Thyroid gland (tissue), 4 donors: ENCODE results near the gene RAB11FIP4.

Experiments used
- CTCF ChIP-seq, 6 experiments: fragments of 200-600 bp in 3 of 6; fragments of 450-650 bp in 3 of 6; sonication (generic) in 3 of 6; IDR thresholded peaks; one replicate each; pipeline ENCODE4 v1.5.1; 2016 to 2019; ENCODE audit warnings: antibody characterized with exemption in 6 of 6, mild to moderate bottlenecking in 2 of 6, inconsistent platforms in 1 of 6, moderate library complexity in 1 of 6
- POLR2A ChIP-seq, 2 donors: fragments of 450-650 bp; IDR thresholded peaks; one replicate each; pipeline ENCODE4 v1.6.1; 2017; ENCODE audit warnings: antibody characterized with exemption in 2 of 2, mild to moderate bottlenecking in 2 of 2, moderate library complexity in 1 of 2

GRCh38 chr17:31492880-31493655 is 101.6 kb downstream of the RAB11FIP4 start:
- TF ChIP-seq CTCF (IDR thresholded peaks at IDR 0.05) (no peak), POLR2A (IDR thresholded peaks at IDR 0.05) (no peak)
